PFSK-1 (cell line): ENCODE results near the gene IL6.

ENCODE experiments used
- FOXP2 ChIP-seq: optimal IDR thresholded peaks from 2 replicates; pipeline ENCODE3; 2011; ENCODE audit warnings: borderline replicate concordance, control low read depth, inconsistent platforms; ENCODE audit not compliant: insufficient read depth; ENCODE audit errors: extremely low read length, extremely low read depth
- POLR2AphosphoS5 ChIP-seq: IDR thresholded peaks from 2 replicates; pipeline ENCODE4 v1.6.1; 2012; ENCODE audit warnings: low read depth, mild to moderate bottlenecking, control low read depth, low read length, moderate library complexity
- SIN3A ChIP-seq: IDR thresholded peaks from 2 replicates; pipeline ENCODE4 v1.6.1; 2012; ENCODE audit warnings: mild to moderate bottlenecking, low read length, moderate library complexity, borderline replicate concordance; ENCODE audit not compliant: insufficient read depth
- TAF1 ChIP-seq: IDR thresholded peaks from 2 replicates; pipeline ENCODE4 v1.6.1; 2012; ENCODE audit warnings: low read length, control low read depth, borderline replicate concordance; ENCODE audit not compliant: insufficient read depth
- TF ChIP-seq, protein P1 (sequence below), 2 experiments: IDR thresholded peaks; 2 replicates each; pipeline versions ENCODE4 v1.6.1 to v1.8.0; 2011 to 2012; ENCODE audit warnings: low read depth in 2 of 2, low read length in 2 of 2, control low read depth in 1 of 2, inconsistent platforms in 1 of 2, mild to moderate bottlenecking in 1 of 2, moderate library complexity in 1 of 2; ENCODE audit not compliant: insufficient read depth in 1 of 2

Gene IL6

DNA sequence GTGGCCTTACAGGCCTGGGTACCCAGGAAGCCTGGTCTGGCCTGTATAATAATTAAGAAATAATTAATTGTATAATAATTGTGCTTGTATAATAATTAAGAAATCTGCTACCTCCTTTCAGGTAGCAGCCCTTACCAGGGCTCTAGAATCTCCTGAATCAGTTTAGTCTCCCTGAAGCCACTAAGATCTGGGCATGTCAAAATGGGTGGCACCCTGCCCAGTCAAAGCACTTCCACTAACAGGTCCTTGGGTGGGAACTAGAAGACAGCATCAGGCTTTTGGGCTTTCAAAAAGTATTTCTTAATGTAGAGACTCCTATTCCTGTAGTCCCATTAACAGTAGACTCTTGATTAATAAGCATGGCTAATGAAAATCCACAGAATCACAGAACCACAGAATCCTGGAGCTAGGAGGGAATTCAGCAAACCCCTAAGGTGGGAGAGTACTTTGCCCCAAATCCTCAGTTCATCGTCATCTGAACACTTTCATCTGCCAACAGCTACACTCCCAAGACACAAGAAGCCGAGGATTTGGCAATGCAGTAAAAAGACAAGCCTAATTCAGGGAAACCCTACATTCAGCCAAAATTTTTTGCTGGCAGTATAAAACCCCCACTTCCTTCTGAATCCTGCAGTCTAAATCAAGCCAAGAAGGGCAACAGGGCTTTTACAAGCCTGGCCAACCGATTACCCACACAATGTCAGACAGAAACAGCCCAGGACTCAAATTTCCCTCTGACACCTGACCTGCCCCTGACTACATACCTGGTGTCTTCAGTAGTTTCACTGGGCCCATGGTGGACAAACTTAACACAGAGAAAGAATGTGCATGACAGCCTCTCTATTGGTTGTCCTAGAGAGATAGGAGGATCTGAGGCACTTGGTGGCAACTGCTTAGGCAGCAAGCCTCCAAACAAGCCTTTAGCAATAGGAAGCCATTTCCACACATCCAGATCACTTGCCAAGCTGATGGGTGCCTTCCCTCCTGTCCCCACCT, 5.9 kb upstream of the IL6 start:
- TF ChIP-seq POLR2AphosphoS5 (no peak), TAF1 (no peak), FOXP2 (no peak), SIN3A (no peak)
- TF ChIP-seq, protein P1, sequence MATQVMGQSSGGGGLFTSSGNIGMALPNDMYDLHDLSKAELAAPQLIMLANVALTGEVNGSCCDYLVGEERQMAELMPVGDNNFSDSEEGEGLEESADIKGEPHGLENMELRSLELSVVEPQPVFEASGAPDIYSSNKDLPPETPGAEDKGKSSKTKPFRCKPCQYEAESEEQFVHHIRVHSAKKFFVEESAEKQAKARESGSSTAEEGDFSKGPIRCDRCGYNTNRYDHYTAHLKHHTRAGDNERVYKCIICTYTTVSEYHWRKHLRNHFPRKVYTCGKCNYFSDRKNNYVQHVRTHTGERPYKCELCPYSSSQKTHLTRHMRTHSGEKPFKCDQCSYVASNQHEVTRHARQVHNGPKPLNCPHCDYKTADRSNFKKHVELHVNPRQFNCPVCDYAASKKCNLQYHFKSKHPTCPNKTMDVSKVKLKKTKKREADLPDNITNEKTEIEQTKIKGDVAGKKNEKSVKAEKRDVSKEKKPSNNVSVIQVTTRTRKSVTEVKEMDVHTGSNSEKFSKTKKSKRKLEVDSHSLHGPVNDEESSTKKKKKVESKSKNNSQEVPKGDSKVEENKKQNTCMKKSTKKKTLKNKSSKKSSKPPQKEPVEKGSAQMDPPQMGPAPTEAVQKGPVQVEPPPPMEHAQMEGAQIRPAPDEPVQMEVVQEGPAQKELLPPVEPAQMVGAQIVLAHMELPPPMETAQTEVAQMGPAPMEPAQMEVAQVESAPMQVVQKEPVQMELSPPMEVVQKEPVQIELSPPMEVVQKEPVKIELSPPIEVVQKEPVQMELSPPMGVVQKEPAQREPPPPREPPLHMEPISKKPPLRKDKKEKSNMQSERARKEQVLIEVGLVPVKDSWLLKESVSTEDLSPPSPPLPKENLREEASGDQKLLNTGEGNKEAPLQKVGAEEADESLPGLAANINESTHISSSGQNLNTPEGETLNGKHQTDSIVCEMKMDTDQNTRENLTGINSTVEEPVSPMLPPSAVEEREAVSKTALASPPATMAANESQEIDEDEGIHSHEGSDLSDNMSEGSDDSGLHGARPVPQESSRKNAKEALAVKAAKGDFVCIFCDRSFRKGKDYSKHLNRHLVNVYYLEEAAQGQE (IDR thresholded peaks at IDR 0.05; ENCODE audit: insufficient read depth in 1 of 2, low read depth in 2 of 2, low read length in 2 of 2), result no peak

DNA sequence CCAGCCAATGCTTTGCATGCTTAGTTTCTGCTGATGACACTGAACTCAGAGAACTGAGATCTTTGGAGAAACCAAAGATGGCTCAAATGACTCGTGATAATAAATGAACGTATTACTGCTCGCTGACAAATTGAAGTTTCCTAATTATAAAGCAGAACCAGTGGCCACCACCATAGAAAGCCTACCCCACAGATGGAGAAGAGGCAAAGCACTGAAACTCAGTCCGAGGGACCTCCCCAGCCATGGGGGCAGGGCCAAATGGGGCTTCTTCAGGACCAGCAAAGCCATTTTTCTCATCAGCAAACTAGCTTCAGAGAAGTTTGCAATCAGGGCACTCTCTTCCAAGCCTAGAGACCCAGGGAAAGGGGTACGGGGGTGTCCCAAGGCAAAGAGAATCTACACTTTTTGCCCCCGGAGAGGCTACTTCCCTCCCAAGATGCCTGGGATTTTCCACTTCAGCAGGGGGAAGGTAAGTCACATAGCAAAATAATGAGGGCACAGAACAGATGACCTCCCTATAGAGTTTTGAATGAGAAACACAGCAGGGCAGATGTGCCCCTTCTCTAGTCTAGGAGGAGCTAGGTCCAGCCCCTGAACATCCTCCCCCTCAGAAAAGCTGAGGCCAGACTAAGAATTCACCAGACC, 4.3 kb upstream of the IL6 start:
- TF ChIP-seq, protein P1 (IDR thresholded peaks at IDR 0.05; ENCODE audit: insufficient read depth in 1 of 2, low read depth in 2 of 2, low read length in 2 of 2), result no peak
- TF ChIP-seq SIN3A, result no peak
- TF ChIP-seq TAF1, result no peak
- TF ChIP-seq FOXP2, result no peak
- no peak for TF ChIP-seq POLR2AphosphoS5

DNA sequence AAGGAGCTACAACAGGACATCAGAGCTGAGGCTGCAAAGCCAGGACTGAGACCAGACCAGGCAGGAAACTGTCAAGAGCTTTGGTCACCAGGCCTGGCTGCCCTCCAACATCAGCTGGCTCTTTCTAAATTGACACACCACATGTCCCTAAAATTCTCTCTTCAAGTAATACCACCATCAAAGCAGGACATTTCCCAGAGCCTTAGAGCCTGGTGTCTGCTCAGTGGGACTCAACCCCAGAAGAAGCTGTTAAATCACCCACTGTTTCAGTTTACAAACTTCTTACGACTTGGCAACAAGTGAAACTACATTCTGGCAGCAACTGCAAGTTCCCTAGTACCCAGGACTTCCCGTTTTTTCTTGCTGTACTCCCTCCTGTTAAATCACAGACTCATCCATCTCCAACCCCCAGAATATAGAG, 3.8 kb upstream of the IL6 start:
- no peak for TF ChIP-seq FOXP2
- TF ChIP-seq POLR2AphosphoS5, result no peak
- TF ChIP-seq SIN3A, result no peak
- TF ChIP-seq TAF1, result no peak
- TF ChIP-seq, protein P1 (IDR thresholded peaks at IDR 0.05; ENCODE audit: insufficient read depth in 1 of 2, low read depth in 2 of 2, low read length in 2 of 2), result no peak

DNA sequence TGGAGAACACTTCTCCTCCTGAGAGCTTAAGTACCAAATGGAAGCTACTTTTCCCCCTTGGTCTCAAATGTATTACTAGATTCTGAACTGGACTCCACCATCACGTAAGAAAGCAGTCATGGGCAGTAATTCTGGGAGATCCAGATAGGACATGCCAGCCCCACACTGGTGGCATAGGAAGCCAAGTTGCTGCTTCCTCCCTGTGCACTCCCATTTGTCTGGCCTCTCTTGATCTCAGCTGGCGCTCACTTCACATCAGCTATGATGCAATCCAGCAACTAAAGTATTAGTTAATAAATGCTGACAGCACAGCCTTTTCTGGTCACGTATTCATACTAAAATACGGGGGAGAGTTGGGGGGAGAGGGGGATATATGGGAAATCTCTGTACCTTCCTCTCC, 3.4 kb upstream of the IL6 start:
- TF ChIP-seq TAF1 (no peak), SIN3A (no peak), POLR2AphosphoS5 (no peak), FOXP2 (no peak)
- TF ChIP-seq, protein P1 (IDR thresholded peaks at IDR 0.05; ENCODE audit: insufficient read depth in 1 of 2, low read depth in 2 of 2, low read length in 2 of 2), result no peak
